GM23248 (cell line): Measurements from ENCODE around the gene SND1.

Source experiments
- EZH2 ChIP-seq: fragments of 200-600 bp; sonication (generic); IDR thresholded peaks from 2 replicates; pipeline ENCODE4 v1.6.1; 2018; ENCODE audit warnings: antibody characterized with exemption, mild to moderate bottlenecking; ENCODE audit not compliant: insufficient read depth, poor library complexity, severe bottlenecking
- EZH2phosphoT487 ChIP-seq: fragments of 200-600 bp; sonication (generic); IDR thresholded peaks from 2 replicates; pipeline ENCODE4 v1.6.1; 2018; ENCODE audit warnings: antibody characterized with exemption, moderate library complexity, mild to moderate bottlenecking, low read depth; ENCODE audit not compliant: insufficient read depth

DNA sequence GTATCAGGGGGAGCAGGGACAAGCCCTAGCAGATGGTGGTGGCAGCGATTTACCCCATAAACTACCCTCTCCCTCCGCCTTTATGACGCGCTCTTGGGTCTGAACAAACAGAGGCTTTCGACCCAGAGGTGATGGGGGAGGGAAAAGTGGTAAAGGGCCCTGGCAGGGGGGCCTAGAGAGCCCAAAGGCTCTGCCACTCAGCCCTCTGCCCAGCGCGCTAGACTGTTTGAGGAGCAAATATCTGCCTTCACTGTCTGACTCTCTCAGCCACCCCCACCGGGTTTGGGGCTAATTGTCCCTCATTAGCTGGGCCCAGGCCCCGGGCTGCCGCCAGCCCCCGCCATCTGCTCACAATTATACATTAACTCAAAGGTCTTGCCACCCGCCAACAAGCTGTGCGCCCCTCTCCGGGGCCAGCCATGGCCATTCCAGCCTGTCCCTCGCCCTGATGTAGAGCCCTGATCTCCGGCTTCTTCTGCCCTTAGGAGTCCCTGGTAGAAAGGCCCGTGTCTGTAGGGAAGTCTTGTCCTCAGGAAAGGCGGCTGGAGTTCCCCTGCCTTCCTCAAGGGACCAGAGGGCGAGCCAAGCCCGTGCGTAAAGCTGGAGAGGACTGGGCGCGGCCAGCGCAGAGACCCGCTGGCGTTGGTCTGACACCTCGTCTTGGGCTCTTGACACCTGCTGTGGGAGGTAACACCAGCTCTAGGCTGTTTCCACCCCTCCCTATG lies 32.2 kb upstream of the SND1 start:
- TF ChIP-seq EZH2phosphoT487 (no peak), EZH2 (no peak)
